ENCODE measurements around the gene SFXN5.

SFXN5 gene

GRCh38 chr2:73037947-73038585 lies 33.4 kb downstream of the SFXN5 start:
- no peaks in the 10 kb centered on the region for H3K36me3 ChIP-seq (ENCODE audit: insufficient read depth)
- no peaks in the 10 kb centered on the region for H3K4me1 ChIP-seq (ENCODE audit: low read depth, poor library complexity, severe bottlenecking)
- no peaks in the 10 kb centered on the region for H3K79me2 ChIP-seq (ENCODE audit: insufficient read depth, low read depth)
- no peak overlapping the region for H3K4me2 ChIP-seq
- no peak overlapping the region for H3K9ac ChIP-seq
- H2AFZ ChIP-seq (ENCODE audit: low read depth): no peak overlapping the region
- TF ChIP-seq, protein P1, sequence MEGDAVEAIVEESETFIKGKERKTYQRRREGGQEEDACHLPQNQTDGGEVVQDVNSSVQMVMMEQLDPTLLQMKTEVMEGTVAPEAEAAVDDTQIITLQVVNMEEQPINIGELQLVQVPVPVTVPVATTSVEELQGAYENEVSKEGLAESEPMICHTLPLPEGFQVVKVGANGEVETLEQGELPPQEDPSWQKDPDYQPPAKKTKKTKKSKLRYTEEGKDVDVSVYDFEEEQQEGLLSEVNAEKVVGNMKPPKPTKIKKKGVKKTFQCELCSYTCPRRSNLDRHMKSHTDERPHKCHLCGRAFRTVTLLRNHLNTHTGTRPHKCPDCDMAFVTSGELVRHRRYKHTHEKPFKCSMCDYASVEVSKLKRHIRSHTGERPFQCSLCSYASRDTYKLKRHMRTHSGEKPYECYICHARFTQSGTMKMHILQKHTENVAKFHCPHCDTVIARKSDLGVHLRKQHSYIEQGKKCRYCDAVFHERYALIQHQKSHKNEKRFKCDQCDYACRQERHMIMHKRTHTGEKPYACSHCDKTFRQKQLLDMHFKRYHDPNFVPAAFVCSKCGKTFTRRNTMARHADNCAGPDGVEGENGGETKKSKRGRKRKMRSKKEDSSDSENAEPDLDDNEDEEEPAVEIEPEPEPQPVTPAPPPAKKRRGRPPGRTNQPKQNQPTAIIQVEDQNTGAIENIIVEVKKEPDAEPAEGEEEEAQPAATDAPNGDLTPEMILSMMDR (conservative IDR thresholded peaks at IDR 0.05; ENCODE audit: low read depth, low read length): no peak
- H3K4me3 ChIP-seq (IDR thresholded peaks at IDR 0.05; ENCODE audit: insufficient read depth, low read depth, low read length): no peak overlapping the region
- no peak overlapping the region for H3K27ac ChIP-seq
- no peaks in the 10 kb centered on the region for H3K27me3 ChIP-seq (ENCODE audit: insufficient read depth, low read depth)
- H4K20me1 ChIP-seq (ENCODE audit: insufficient read depth): no peaks in the 10 kb centered on the region

DNA sequence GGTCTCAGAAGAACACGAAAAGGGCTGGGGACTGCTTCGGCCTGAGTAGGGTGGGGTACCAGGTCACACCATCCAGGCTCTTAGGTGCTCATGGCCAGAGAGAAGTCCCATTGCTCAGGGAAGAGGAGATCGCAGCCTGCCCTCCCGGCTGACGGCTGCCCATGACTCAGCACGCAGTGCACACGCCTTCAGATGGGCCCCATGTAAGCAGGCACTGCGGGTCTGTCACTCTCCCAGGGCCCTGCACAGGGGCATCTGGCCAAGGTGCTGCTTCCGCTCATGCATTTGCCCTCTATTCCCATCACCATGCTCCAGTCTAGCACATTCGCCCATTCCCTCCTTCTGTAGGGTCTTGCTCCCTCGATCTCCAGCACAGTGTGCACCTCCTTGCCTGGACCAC lies 34.7 kb downstream of the SFXN5 start:
- Histone ChIP-seq H3K4me3 (IDR thresholded peaks at IDR 0.05; ENCODE audit: insufficient read depth, low read depth, low read length) (no peak overlapping the region), H3K36me3 (ENCODE audit: insufficient read depth) (no peaks in the 10 kb centered on the region), H3K9ac (no peak overlapping the region), H3K4me2 (no peak overlapping the region), H3K79me2 (ENCODE audit: insufficient read depth, low read depth) (no peaks in the 10 kb centered on the region), H4K20me1 (ENCODE audit: insufficient read depth) (no peaks in the 10 kb centered on the region), H2AFZ (ENCODE audit: low read depth) (no peak overlapping the region), H3K27ac (no peak overlapping the region), H3K4me1 (ENCODE audit: low read depth, poor library complexity, severe bottlenecking) (no peaks in the 10 kb centered on the region), H3K27me3 (ENCODE audit: insufficient read depth, low read depth) (no peaks in the 10 kb centered on the region)
- TF ChIP-seq, protein P1 (conservative IDR thresholded peaks at IDR 0.05; ENCODE audit: low read depth, low read length): no peak

GRCh38 chr2:73035899-73036711 lies 35.4 kb downstream of the SFXN5 start:
- Histone ChIP-seq H3K4me3 (IDR thresholded peaks at IDR 0.05; ENCODE audit: insufficient read depth, low read depth, low read length) (no peak overlapping the region), H2AFZ (ENCODE audit: low read depth) (no peak overlapping the region), H3K27me3 (ENCODE audit: insufficient read depth, low read depth) (no peaks in the 10 kb centered on the region), H3K36me3 (ENCODE audit: insufficient read depth) (no peaks in the 10 kb centered on the region), H3K4me1 (ENCODE audit: low read depth, poor library complexity, severe bottlenecking) (no peaks in the 10 kb centered on the region), H4K20me1 (ENCODE audit: insufficient read depth) (no peaks in the 10 kb centered on the region), H3K9ac (no peak overlapping the region), H3K27ac (no peak overlapping the region), H3K4me2 (no peak overlapping the region), H3K79me2 (ENCODE audit: insufficient read depth, low read depth) (no peaks in the 10 kb centered on the region)
- TF ChIP-seq, protein P1 (conservative IDR thresholded peaks at IDR 0.05; ENCODE audit: low read depth, low read length): no peak

- Histone ChIP-seq H3K27ac (no peak overlapping the region), H3K27me3 (ENCODE audit: insufficient read depth, low read depth) (no peaks in the 10 kb centered on the region), H3K4me3 (IDR thresholded peaks at IDR 0.05; ENCODE audit: insufficient read depth, low read depth, low read length) (no peak overlapping the region), H4K20me1 (ENCODE audit: insufficient read depth) (no peaks in the 10 kb centered on the region), H3K79me2 (ENCODE audit: insufficient read depth, low read depth) (no peaks in the 10 kb centered on the region), H3K36me3 (ENCODE audit: insufficient read depth) (no peaks in the 10 kb centered on the region), H2AFZ (ENCODE audit: low read depth) (no peak overlapping the region), H3K9ac (no peak overlapping the region), H3K4me2 (no peak overlapping the region), H3K4me1 (ENCODE audit: low read depth, poor library complexity, severe bottlenecking) (no peaks in the 10 kb centered on the region)
- TF ChIP-seq, protein P1 (conservative IDR thresholded peaks at IDR 0.05; ENCODE audit: low read depth, low read length): no peak
Measured at GRCh38 chr2:73034661-73035375, 36.7 kb downstream of the SFXN5 start.

Data from KMS-11 (cell line).